Erythroblast (primary cell): Measurements from ENCODE around the gene OR10H1.
A peak's percentile ranks its signal among the peaks of the same experiment; 100 is the strongest.

ENCODE experiments used
- GATA1 ChIP-seq: IDR thresholded peaks from 2 replicates; pipeline ENCODE4 v1.6.1; 2011; ENCODE audit warnings: low read depth, mild to moderate bottlenecking, control low read depth, low read length, moderate library complexity
- POLR2A ChIP-seq: IDR thresholded peaks from 2 replicates; pipeline ENCODE4 v1.6.1; 2011; ENCODE audit warnings: mild to moderate bottlenecking, low read length

DNA sequence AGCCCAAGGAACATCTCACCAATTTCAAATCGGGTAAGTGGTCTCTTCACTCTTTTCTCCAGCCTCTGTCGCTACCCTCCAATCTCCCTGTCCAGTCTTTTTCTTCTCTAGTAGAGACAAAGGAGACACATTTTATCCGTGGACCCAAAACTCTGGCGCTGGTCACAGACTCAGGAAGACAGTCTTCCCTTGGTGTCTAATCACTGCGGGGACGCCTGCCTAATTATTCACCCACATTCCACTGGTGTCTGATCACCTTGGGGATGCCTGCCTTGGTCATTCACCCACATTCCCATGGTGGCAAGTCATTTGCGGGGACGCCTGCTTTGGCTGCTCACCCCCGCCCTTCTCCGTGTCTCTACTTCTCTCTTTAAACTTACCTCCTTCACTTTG, 13.8 kb upstream of the OR10H1 start:
- TF ChIP-seq POLR2A (peak; percentile 76), GATA1 (no peak)
